Left lung (tissue), 10 donors: ENCODE results near the gene SOX10. TPM values are rescaled to one million over a fixed set of nuclear protein-coding genes. Genes with fewer than 3 reads are reported as not detected.

ENCODE experiments used
- ATAC-seq: fragments of 200-7000 bp; cut with Tn5 transposase; one replicate; pipeline ENCODE4 v1.9.1; 2020; ENCODE audit warnings: moderate library complexity
- DNase-seq, 4 donors: peaks; one replicate each; pipeline ENCODE4 v3.0.0-alpha.2; 2013 to 2020
- H3K27ac ChIP-seq, 2 donors: fragments of 200-600 bp; sonication (generic) in 1 of 2; one replicate each; pipeline versions ENCODE4 v1.5.0 to v1.8.0; 2020 to 2021
- H3K27me3 ChIP-seq, 2 donors: fragments of 200-600 bp; sonication (generic) in 1 of 2; one replicate each; pipeline versions ENCODE4 v1.5.0 to v1.8.0; 2020 to 2021
- H3K36me3 ChIP-seq, 2 donors: fragments of 200-600 bp; sonication (generic) in 1 of 2; one replicate each; pipeline versions ENCODE4 v1.5.0 to v1.8.0; 2020 to 2021
- H3K4me1 ChIP-seq, 2 donors: fragments of 200-600 bp; one replicate each; pipeline ENCODE4 v1.8.0; 2021
- H3K4me3 ChIP-seq, 2 donors: fragments of 200-600 bp; sonication (generic) in 1 of 2; one replicate each; pipeline versions ENCODE4 v1.5.0 to v1.8.0; 2020 to 2021; ENCODE audit warnings: mild to moderate bottlenecking in 1 of 2
- H3K9me3 ChIP-seq, 2 donors: fragments of 200-600 bp; sonication (generic) in 1 of 2; one replicate each; pipeline versions ENCODE4 v1.5.0 to v1.8.0; 2020 to 2021
- CTCF ChIP-seq, 2 donors: fragments of 200-600 bp; sonication (generic) in 1 of 2; IDR thresholded peaks; one replicate each; pipeline versions ENCODE4 v1.5.0 to v1.8.0; 2021; ENCODE audit warnings: antibody characterized with exemption in 2 of 2
- intact Hi-C, 2 donors: fragments of 100-400 bp; cut with DNase I; formaldehyde crosslinking; loops; one replicate each; pipeline versions ENCODE4 v1.11.2 to v1.14.2; 2022
- polyA plus RNA-seq, 6 donors: library from polyadenylated mRNA; unstranded; fragments of 120-200 nt; gene quantifications; one replicate each; pipeline ENCODE4 v1.2.1, GENCODE V29; 2013; ENCODE audit not compliant: insufficient read length in 6 of 6
- total RNA-seq, 2 donors: library from RNA; stranded (reverse); fragmentation: NEBNext Ultra II Directional; extraction: Animal tissue kit (Norgen Biotek cat#: 25700); gene quantifications; one replicate each; pipeline ENCODE4 v1.2.1, GENCODE V29; 2021
- donor health status: DM: no; HTN: yes; CAD: no.
- donor health status: DM: no; HTN: no; CAD: no.

The SOX10 gene
- total and polyA plus RNA-seq, 8 donors = 0.41 to 1.0 (median 0.83) TPM; not detected in 2

DNA sequence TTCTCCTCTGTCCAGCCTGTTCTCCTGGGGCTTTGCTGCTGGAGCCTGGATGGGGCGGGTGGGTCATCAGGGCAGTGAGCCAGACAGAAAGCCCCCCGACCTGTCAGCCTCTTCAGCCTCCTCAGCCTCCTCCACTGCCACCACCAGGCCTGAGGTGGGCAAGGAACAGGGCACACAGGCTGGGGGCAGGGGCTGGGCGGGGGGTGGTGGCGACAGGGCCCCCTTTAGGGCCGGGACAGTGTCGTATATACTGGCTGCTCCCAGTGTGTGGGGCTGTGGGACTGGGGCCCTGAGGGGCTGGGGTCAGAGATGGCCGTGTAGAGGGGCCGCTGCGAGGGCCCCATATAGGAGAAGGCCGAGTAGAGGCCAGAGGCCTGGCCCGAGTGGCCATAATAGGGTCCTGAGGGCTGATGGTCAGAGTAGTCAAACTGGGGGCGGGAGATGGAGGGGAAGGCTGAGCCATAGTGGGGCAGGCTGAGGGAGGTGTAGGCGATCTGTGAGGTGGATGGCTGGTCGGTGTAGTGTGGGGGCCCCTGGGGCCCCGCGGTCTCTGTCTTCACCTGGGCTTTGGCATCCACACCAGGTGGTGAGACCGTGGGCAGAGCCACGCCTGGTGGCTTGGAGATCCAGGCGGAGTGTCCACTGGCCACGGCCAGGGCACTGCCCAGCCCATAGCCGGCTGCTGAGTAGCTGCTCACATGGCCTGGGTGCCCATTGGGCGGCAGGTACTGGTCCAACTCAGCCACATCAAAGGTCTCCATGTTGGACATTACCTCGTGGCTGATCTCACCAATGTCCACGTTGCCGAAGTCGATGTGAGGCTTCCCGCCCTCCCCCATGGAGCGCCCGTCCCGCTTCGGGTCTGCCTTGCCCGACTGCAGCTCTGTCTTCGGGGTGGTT, 10.8 kb downstream of the SOX10 start:
- no peak for ATAC-seq
- H3K4me1 ChIP-seq = no peaks in the 10 kb centered on the region
- H3K4me3 ChIP-seq = no peak overlapping the region
- H3K27me3 ChIP-seq = no peaks in the 10 kb centered on the region
- H3K27ac ChIP-seq = no peak overlapping the region
- intact Hi-C loops = no loop called here
- TF ChIP-seq CTCF (IDR thresholded peaks at IDR 0.05) = no peak
- H3K36me3 ChIP-seq = peaks cover 0 to 6% of the 10 kb centered on the region in 2 donors
- DNase-seq = peak in 1 of 4 donors; percentile 56
- H3K9me3 ChIP-seq = no peaks in the 10 kb centered on the region

DNA sequence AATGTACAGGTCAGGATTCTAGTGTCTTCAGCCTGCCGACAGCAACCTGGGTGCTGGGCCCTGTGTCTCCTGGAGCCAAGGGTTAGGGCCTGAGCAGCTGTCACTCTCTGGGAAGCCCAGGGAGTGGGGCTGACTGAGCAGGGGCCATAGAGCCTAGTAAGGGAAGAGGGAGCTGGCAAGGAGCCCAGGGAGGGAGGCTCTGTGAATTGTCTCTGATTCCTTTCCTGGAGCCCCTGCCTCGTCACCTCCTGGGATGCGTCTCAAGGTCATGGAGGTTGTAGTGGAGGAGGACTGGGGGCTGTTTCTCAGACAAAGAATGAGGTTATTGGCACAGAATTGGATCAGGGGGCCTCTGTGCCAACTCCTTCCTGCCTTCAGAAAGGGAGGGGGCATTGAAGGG, 11.8 kb downstream of the SOX10 start:
- no peak for ATAC-seq
- intact Hi-C loops = no loop called here
- H3K4me1 ChIP-seq = no peaks in the 10 kb centered on the region
- H3K36me3 ChIP-seq = peaks cover 0 to 16% of the 10 kb centered on the region in 2 donors
- H3K4me3 ChIP-seq = no peak overlapping the region
- no peak for TF ChIP-seq CTCF (IDR thresholded peaks at IDR 0.05)
- H3K27ac ChIP-seq = no peak overlapping the region
- H3K27me3 ChIP-seq = no peaks in the 10 kb centered on the region
- DNase-seq = peak in 1 of 4 donors; percentile 41
- H3K9me3 ChIP-seq = no peaks in the 10 kb centered on the region

DNA sequence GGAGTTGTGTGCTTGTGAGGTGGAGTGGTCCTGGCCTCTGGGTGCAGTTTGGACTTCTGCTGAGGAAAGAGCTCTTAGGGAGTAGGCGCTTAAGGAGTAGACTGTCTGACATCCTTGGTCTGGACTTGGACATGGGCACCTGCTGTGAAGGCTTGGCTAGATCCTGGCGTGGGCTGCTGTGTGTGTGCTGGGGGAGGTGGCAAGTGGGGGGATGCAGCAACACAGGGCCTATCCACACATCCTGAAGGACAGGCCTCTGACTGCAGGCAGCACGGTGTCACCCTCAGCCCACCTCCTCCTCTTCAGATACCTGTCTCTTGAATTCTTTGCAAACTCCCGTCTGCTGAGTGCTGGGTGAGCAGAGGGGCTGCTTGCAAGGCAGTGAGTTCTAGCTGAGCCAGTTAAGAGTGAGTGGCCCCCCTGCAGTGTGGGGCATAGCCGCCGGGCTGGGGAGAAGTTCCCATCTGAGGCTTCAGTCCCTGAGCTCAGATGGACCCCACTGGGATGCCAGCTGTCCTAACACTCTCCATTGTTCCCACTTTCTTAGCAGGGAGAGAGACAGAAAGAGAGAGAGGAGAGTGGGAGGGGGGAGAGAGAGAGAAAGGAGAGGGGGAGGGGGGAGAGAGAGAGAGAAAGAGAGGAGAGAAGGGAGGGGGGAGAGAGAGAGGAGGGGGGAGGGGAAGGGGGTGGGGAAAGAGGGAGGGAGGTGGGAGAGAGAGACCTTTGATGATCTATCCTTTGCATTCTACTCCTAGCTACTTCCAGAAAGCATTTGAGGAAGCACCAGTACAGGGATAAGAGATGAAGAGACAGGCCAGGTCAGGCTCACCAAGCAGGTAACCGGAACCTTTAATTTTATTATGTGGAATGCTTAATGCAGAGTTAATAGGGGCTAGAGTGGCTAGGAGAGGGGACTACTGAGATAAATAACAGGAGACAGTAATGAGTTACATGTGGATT, 12.6 kb downstream of the SOX10 start:
- Histone ChIP-seq H3K4me1 (no peaks in the 10 kb centered on the region), H3K27ac (no peak overlapping the region), H3K9me3 (no peaks in the 10 kb centered on the region), H3K4me3 (no peak overlapping the region), H3K36me3 (peaks cover 0 to 24% of the 10 kb centered on the region in 2 donors), H3K27me3 (no peaks in the 10 kb centered on the region)
- ATAC-seq (no peak), DNase-seq (no peak)
- intact Hi-C loops = no loop called here
- TF ChIP-seq CTCF (IDR thresholded peaks at IDR 0.05) = no peak

GRCh38 chr22:37970864-37971263, 13.5 kb downstream of the SOX10 start:
- H3K27me3 ChIP-seq = no peaks in the 10 kb centered on the region
- H3K9me3 ChIP-seq = no peaks in the 10 kb centered on the region
- peaks cover 0 to 33% of the 10 kb centered on the region in 2 donors for H3K36me3 ChIP-seq
- H3K4me3 ChIP-seq = no peak overlapping the region
- H3K4me1 ChIP-seq = no peaks in the 10 kb centered on the region
- H3K27ac ChIP-seq = no peak overlapping the region
- intact Hi-C loops = no loop called here
- DNase-seq (no peak), ATAC-seq (no peak)
- TF ChIP-seq CTCF (IDR thresholded peaks at IDR 0.05) = no peak
